ENCODE results near the gene MECP2. TPM values are rescaled to one million over a fixed set of nuclear protein-coding genes. Genes with fewer than 3 reads are reported as not detected.

Gene MECP2
- total RNA-seq, 1 experiment from 2014 or later = 69.9 TPM

GRCh38 chrX:154057791-154058190, 39.7 kb downstream of the MECP2 start:
- CTCF ChIA-PET = no interaction called here
- peak; percentile 2 for DNase-seq
- Mint-ChIP-seq H3K9me3 (ENCODE audit: low read depth, unreplicated experiment) (no peaks in the 10 kb centered on the region), H3K4me1 (ENCODE audit: low read depth, unreplicated experiment) (peaks cover 50% of the 10 kb centered on the region), H3K27me3 (ENCODE audit: unreplicated experiment) (no peaks in the 10 kb centered on the region), H3K27ac (ENCODE audit: unreplicated experiment) (no peak overlapping the region), H3K4me3 (ENCODE audit: low read depth, unreplicated experiment) (no peak overlapping the region), H3K36me3 (ENCODE audit: insufficient read depth, unreplicated experiment) (peaks cover 49% of the 10 kb centered on the region)
- BruUV-seq (replicated peaks) = no TSS peak
- TF ChIP-seq CTCF (IDR thresholded peaks at IDR 0.05; ENCODE audit: unreplicated experiment) = no peak
- intact Hi-C loops (cut with micrococcal nuclease; ENCODE audit: unreplicated experiment) = no loop called here

GRCh38 chrX:154056770-154057241, 40.7 kb downstream of the MECP2 start:
- no peaks in the 10 kb centered on the region for H3K9me3 Mint-ChIP-seq (ENCODE audit: low read depth, unreplicated experiment)
- no peaks in the 10 kb centered on the region for H3K27me3 Mint-ChIP-seq (ENCODE audit: unreplicated experiment)
- DNase-seq = peak; percentile 2
- peak overlapping the region; percentile 17 for H3K27ac Mint-ChIP-seq (ENCODE audit: unreplicated experiment)
- CTCF ChIA-PET = no interaction called here
- no TSS peak for BruUV-seq (replicated peaks)
- no peak for TF ChIP-seq CTCF (IDR thresholded peaks at IDR 0.05; ENCODE audit: unreplicated experiment)
- H3K4me1 Mint-ChIP-seq (ENCODE audit: low read depth, unreplicated experiment) = peaks cover 46% of the 10 kb centered on the region
- intact Hi-C loops (cut with micrococcal nuclease; ENCODE audit: unreplicated experiment) = no loop called here
- no peak overlapping the region for H3K4me3 Mint-ChIP-seq (ENCODE audit: low read depth, unreplicated experiment)
- peaks cover 48% of the 10 kb centered on the region for H3K36me3 Mint-ChIP-seq (ENCODE audit: insufficient read depth, unreplicated experiment)

GRCh38 chrX:154051201-154051810, 46.2 kb downstream of the MECP2 start:
- CTCF ChIA-PET = no interaction called here
- TF ChIP-seq CTCF (IDR thresholded peaks at IDR 0.05; ENCODE audit: unreplicated experiment) = peak; percentile 48
- H3K27me3 Mint-ChIP-seq (ENCODE audit: unreplicated experiment) = no peaks in the 10 kb centered on the region
- H3K9me3 Mint-ChIP-seq (ENCODE audit: low read depth, unreplicated experiment) = no peaks in the 10 kb centered on the region
- DNase-seq = peak; percentile 71
- intact Hi-C loops (cut with micrococcal nuclease; ENCODE audit: unreplicated experiment) = no loop called here
- no TSS peak for BruUV-seq (replicated peaks)
- H3K36me3 Mint-ChIP-seq (ENCODE audit: insufficient read depth, unreplicated experiment) = peaks cover 23% of the 10 kb centered on the region
- no peak overlapping the region for H3K4me3 Mint-ChIP-seq (ENCODE audit: low read depth, unreplicated experiment)
- peaks cover 38% of the 10 kb centered on the region for H3K4me1 Mint-ChIP-seq (ENCODE audit: low read depth, unreplicated experiment)
- no peak overlapping the region for H3K27ac Mint-ChIP-seq (ENCODE audit: unreplicated experiment)

- BruUV-seq (replicated peaks) = no TSS peak
Measured at GRCh38 chrX:154050113-154050495, 47.4 kb downstream of the MECP2 start.

More at GRCh38 chrX:154050113-154050495, 47.4 kb downstream of the MECP2 start:
- H3K36me3 Mint-ChIP-seq (ENCODE audit: insufficient read depth, unreplicated experiment) = peaks cover 17% of the 10 kb centered on the region
- TF ChIP-seq CTCF (IDR thresholded peaks at IDR 0.05; ENCODE audit: unreplicated experiment) = no peak
- H3K27me3 Mint-ChIP-seq (ENCODE audit: unreplicated experiment) = no peaks in the 10 kb centered on the region
- intact Hi-C loops (cut with micrococcal nuclease; ENCODE audit: unreplicated experiment) = no loop called here
- H3K27ac Mint-ChIP-seq (ENCODE audit: unreplicated experiment) = no peak overlapping the region
- H3K9me3 Mint-ChIP-seq (ENCODE audit: low read depth, unreplicated experiment) = no peaks in the 10 kb centered on the region
- CTCF ChIA-PET = interaction anchor here (0.9 kb wide), 1 partner anchor 189 kb away, joined by 3 read pairs; no protein-coding TSS in a partner anchor
- peaks cover 38% of the 10 kb centered on the region for H3K4me1 Mint-ChIP-seq (ENCODE audit: low read depth, unreplicated experiment)
- no peak for DNase-seq
- no peak overlapping the region for H3K4me3 Mint-ChIP-seq (ENCODE audit: low read depth, unreplicated experiment)

All from Calu3 (cell line).